Gastrocnemius medialis (tissue), 4 donors: ENCODE data around the gene GFRA3.

Source experiments
- POLR2A ChIP-seq, 2 donors: fragments of 450-650 bp; IDR thresholded peaks; one replicate each; pipeline ENCODE4 v1.6.1; 2017; ENCODE audit warnings: antibody characterized with exemption in 2 of 2, mild to moderate bottlenecking in 2 of 2, moderate library complexity in 2 of 2
- TF ChIP-seq, protein P1 (sequence below), 5 experiments: fragments of 450-650 bp in 3 of 5; fragments of 200-600 bp in 2 of 5; sonication (generic) in 2 of 5; IDR thresholded peaks in 4 of 5; conservative IDR thresholded peaks in 1 of 5; 1 replicate in 4 of 5; 2 replicates in 1 of 5; pipeline ENCODE4 v1.5.1; 2016 to 2019; ENCODE audit warnings: antibody characterized with exemption in 5 of 5, mild to moderate bottlenecking in 3 of 5, moderate library complexity in 3 of 5

DNA sequence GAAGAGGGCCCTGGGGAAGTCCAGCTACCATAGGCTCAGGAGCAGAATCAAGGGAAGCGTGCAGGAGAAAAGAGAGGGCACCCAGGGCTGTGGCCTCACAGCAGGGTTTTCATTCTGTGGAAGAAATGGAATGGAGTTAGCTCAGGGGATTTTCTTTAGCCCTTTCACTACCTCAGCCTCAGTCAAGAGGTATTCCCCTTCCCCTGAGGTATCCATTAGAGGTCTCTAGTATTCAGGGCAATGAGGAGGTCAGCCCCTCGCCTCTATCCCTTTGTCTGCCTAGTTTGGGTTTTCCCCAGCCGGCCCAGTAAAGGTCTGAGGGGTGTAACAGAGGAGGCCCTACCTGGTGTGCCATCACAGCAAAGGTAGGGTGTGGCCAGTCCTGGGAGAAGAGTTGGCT is 21.5 kb downstream of the GFRA3 start:
- TF ChIP-seq, protein P1, sequence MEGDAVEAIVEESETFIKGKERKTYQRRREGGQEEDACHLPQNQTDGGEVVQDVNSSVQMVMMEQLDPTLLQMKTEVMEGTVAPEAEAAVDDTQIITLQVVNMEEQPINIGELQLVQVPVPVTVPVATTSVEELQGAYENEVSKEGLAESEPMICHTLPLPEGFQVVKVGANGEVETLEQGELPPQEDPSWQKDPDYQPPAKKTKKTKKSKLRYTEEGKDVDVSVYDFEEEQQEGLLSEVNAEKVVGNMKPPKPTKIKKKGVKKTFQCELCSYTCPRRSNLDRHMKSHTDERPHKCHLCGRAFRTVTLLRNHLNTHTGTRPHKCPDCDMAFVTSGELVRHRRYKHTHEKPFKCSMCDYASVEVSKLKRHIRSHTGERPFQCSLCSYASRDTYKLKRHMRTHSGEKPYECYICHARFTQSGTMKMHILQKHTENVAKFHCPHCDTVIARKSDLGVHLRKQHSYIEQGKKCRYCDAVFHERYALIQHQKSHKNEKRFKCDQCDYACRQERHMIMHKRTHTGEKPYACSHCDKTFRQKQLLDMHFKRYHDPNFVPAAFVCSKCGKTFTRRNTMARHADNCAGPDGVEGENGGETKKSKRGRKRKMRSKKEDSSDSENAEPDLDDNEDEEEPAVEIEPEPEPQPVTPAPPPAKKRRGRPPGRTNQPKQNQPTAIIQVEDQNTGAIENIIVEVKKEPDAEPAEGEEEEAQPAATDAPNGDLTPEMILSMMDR (IDR thresholded peaks at IDR 0.05 in 4 of 5, conservative IDR thresholded peaks at IDR 0.05 in 1 of 5): no peak
- no peak for TF ChIP-seq POLR2A (IDR thresholded peaks at IDR 0.05)
